GM21390 (cell line): ENCODE data around the gene MNT.
"Not testable (repeated sequence)": the region's sequence is repeated elsewhere in the genome, so short reads cannot be mapped to it uniquely, and the experiment has no call there.

ENCODE experiments used
- ATAC-seq: cut with Tn5 transposase; IDR thresholded peaks from one replicate; pipeline ENCODE4 v1.9.1; 2021; ENCODE audit not compliant: unreplicated experiment

MNT gene

GRCh38 chr17:2400877-2401425, at the start of gene MNT:
Gene MNT, minus strand, starts transcription at chr17:2401060. Its CDS starts 348 bp downstream, at chr17:2400712.
- peak; percentile 36 for ATAC-seq

GRCh38 chr17:2450016-2450650, 49.3 kb upstream of the MNT start:
- no peak for ATAC-seq

GRCh38 chr17:2449486-2449885, 48.6 kb upstream of the MNT start:
- ATAC-seq, result no peak

- ATAC-seq, result not testable (repeated sequence)
Measured at GRCh38 chr17:2447479-2447878, 46.6 kb upstream of the MNT start.

GRCh38 chr17:2445638-2446037, 44.8 kb upstream of the MNT start:
- no peak for ATAC-seq

- no peak for ATAC-seq
Measured at GRCh38 chr17:2444382-2444781, 43.5 kb upstream of the MNT start.

GRCh38 chr17:2442166-2442565, 41.3 kb upstream of the MNT start:
- no peak for ATAC-seq

GRCh38 chr17:2440930-2441329, 40.1 kb upstream of the MNT start:
- no peak for ATAC-seq

- not testable (repeated sequence) for ATAC-seq
Measured at GRCh38 chr17:2439997-2440396, 39.1 kb upstream of the MNT start.

GRCh38 chr17:2438823-2439222, 38.0 kb upstream of the MNT start:
- ATAC-seq, result no peak

GRCh38 chr17:2436316-2436905, 35.6 kb upstream of the MNT start:
- ATAC-seq, result no peak

- no peak for ATAC-seq
Measured at GRCh38 chr17:2435862-2436261, 35.0 kb upstream of the MNT start.

GRCh38 chr17:2435181-2435741, 34.4 kb upstream of the MNT start:
- no peak for ATAC-seq

GRCh38 chr17:2433696-2434095, 32.8 kb upstream of the MNT start:
- no peak for ATAC-seq

GRCh38 chr17:2427910-2428309, 27.1 kb upstream of the MNT start:
- ATAC-seq, result no peak

- ATAC-seq, result no peak
Measured at GRCh38 chr17:2427215-2427614, 26.4 kb upstream of the MNT start.

GRCh38 chr17:2423271-2423670, 22.4 kb upstream of the MNT start:
- no peak for ATAC-seq

- ATAC-seq, result no peak
Measured at GRCh38 chr17:2421315-2422147, 20.7 kb upstream of the MNT start.

- no peak for ATAC-seq
Measured at GRCh38 chr17:2420176-2420575, 19.3 kb upstream of the MNT start.

- ATAC-seq, result no peak
Measured at GRCh38 chr17:2419486-2419885, 18.6 kb upstream of the MNT start.

- ATAC-seq, result no peak
Measured at GRCh38 chr17:2418572-2418971, 17.7 kb upstream of the MNT start.
